ENCODE results near the gene SNCAIP. TPM values are rescaled to one million over a fixed set of nuclear protein-coding genes. Genes with fewer than 3 reads are reported as not detected.

The SNCAIP gene
- total and polyA plus RNA-seq, 2 of the 4 experiments (the other 2 are of a cell fraction), result 15.3 to 19.0 TPM

GRCh38 chr5:122322801-122323548 lies 10.9 kb downstream of the SNCAIP start:
- no peak for TF ChIP-seq RCOR1 (IDR thresholded peaks at IDR 0.05; ENCODE audit: insufficient replicate concordance, low read length)
- peak; percentile 54 for TF ChIP-seq RFX5 (IDR thresholded peaks at IDR 0.05; ENCODE audit: low read depth, low read length)
- no peak for TF ChIP-seq CHD1 (IDR thresholded peaks at IDR 0.05; ENCODE audit: low read depth, low read length)
- Histone ChIP-seq H3K27ac (ENCODE audit: insufficient read depth, low read length) (no peak overlapping the region), H2AK9ac (replicated peaks; ENCODE audit: low read depth, low read length, poor library complexity) (no peak overlapping the region), H4K5ac (ENCODE audit: low read depth, low read length) (no peak overlapping the region), H3K18ac (ENCODE audit: low read depth, low read length) (no peak overlapping the region), H3K4ac (ENCODE audit: low read depth, low read length) (no peak overlapping the region), H4K91ac (ENCODE audit: insufficient read depth, low read depth, low read length) (no peak overlapping the region), H3K36me3 (ENCODE audit: control insufficient read depth, insufficient read depth, low read length) (peaks cover 1% of the 10 kb centered on the region; the same call in 1 of the 2 replicates), H2BK15ac (ENCODE audit: low read depth, low read length) (no peak overlapping the region), H3K4me1 (ENCODE audit: control insufficient read depth, insufficient read depth, low read length) (0 out of 2 replicates have a peak, but pooled peaks cover 3% of the 10 kb centered on the region), H3K4me2 (ENCODE audit: low read depth, low read length) (no peak overlapping the region), H3K9me1 (ENCODE audit: insufficient read depth, low read length) (0 out of 2 replicates have a peak, but pooled peaks cover 4% of the 10 kb centered on the region), H3K4me3 (ENCODE audit: insufficient read depth, low read depth, low read length) (no peak overlapping the region), H3K23ac (ENCODE audit: low read depth, low read length) (no peak overlapping the region), H3K27me3 (ENCODE audit: control insufficient read depth, insufficient read depth, low read length) (no peaks in the 10 kb centered on the region), H3K14ac (replicated peaks; ENCODE audit: low read depth, low read length) (no peak overlapping the region), H2BK5ac (ENCODE audit: low read depth, low read length, poor library complexity, severe bottlenecking) (no peak overlapping the region), H3K79me1 (ENCODE audit: low read depth in 1 of 2, low read length in 2 of 2) (peaks cover 3 to 16% of the 10 kb centered on the region in 2 experiments; a peak in 3 of 4 replicates), H3K9me3 (ENCODE audit: control insufficient read depth, insufficient read depth, low read length) (no peaks in the 10 kb centered on the region), H2BK20ac (ENCODE audit: low read depth, low read length) (no peak overlapping the region), H2AFZ (replicated peaks; ENCODE audit: low read length, poor library complexity) (no peak overlapping the region), H3K9ac (ENCODE audit: low read depth, low read length) (no peak overlapping the region), H4K20me1 (ENCODE audit: insufficient read depth, low read length) (no peaks in the 10 kb centered on the region), H2BK120ac (ENCODE audit: low read depth, low read length) (no peak overlapping the region), H3K56ac (ENCODE audit: extremely low read depth, insufficient read depth, low read length) (no peak overlapping the region), H2AK5ac (ENCODE audit: low read depth, low read length) (no peak overlapping the region), H4K8ac (ENCODE audit: low read depth in 2 of 2, low read length in 2 of 2) (no peak overlapping the region)
- CTCF ChIA-PET, result no interaction called here
- dilution Hi-C loops (cut with HindIII; ENCODE audit: low sequenced_read_pairs, unreplicated experiment) (no loop called here), in situ Hi-C loops (cut with MboI; ENCODE audit: low sequenced_read_pairs) (no loop called here), intact Hi-C loops (cut with micrococcal nuclease) (no loop called here)
- ATAC-seq (ENCODE audit: low read depth) (no peak), DNase-seq (peak; percentile 41)
- WGBS, 2 experiments (ENCODE audit: extremely low coverage in 2 of 2, insufficient read length in 1 of 2), result 29% methylated on average over 1 of the region's 7 CpGs; no CpG with 5 or more reads in 1 of the 2 experiments
- no TSS peak for BruUV-seq (replicated peaks)
- POLR2A ChIA-PET (ENCODE audit: unreplicated experiment), result no interaction called here

Measured in IMR-90 (cell line).